ENCODE data around the gene LIMS1.

GRCh38 chr2:108614659-108615058 lies 80.4 kb downstream of the LIMS1 start:
- TF ChIP-seq CTCF (conservative IDR thresholded peaks at IDR 0.05 in 1 of 2, IDR thresholded peaks at IDR 0.05 in 1 of 2; ENCODE audit: extremely low read depth in 1 of 2, insufficient read depth in 1 of 2, low read depth in 1 of 2, low read length in 2 of 2) = no peak
- no peak for TF ChIP-seq EZH2 (IDR thresholded peaks at IDR 0.05; ENCODE audit: borderline replicate concordance, low read length)

Data from mammary epithelial cell (primary cell).